NCI-H1092 treated with DMSO at 0.1 percent for 48 hours (cell line): ENCODE results near the gene FHL2.

ENCODE experiments used
- DNase-seq: peaks from one replicate; lab custom pipeline; 2025; lab: John Stamatoyannopoulos, UW

FHL2 gene

DNA sequence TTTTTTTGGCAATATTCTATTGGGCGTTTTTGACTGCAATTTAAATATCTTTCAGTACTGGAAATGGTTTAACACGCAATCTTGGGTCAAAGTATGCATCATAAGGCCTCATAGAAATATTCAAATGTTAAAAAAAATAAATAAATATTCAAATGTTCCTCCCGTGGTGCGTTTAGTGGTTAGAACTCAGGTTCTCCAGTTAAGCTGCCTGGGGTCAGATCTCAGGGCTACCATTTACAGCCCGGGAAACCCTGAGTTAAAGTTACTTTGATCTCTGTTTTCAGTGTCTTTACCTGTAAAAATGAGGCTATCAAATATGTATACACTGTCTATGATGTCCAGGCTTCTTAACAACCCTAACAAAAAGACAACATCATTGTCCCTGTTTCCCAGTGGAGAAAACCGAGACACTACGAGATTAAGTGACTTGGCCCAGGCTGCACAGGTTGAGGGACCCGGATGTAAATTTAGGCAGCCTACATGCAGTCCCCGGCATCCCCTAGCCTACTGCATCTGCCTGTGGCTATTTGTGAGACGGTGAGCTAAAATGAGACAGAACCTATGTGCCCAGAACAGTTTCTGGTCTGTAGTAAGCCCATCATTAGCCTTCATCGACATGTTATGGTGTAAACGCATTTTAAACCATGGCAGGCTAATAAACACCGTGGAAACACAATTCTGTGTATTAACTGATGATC lies 1.7 kb downstream of the FHL2 start:
- DNase-seq: no peak

DNA sequence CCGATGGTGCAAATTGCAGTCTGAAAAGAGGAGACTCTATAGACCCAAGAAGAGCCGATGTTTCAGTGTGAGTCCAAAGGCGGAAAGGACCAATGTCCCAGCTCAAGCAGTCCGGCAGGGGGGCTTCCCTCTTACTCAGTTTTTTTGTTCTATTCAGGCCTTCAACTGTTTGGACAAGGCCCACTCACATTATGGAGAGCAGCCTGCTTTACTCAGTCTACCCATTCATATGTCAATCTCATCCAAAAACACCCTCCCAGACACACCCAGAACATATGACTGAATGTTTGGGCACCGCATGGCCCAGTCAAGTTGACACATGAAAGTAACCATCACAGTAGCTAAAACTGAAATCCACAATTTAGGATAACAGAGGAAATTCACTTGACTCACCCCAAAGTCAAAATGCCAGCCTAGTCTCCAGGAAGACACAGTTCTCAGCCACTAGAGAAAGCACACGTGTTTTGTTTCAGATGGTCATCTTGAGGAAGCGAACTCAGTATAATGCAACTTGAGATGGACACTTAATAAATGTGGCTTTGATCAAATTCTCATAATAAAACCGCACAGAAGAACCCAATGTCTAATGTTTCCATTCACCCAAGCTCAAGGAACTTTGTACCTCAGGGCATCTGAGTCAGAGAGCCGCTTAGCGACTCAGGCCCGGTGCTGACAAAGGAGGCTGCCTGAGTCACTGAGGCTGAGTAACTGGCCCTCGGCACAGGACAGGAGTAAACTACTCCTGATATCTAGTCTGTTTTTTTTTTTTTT lies 2.4 kb downstream of the FHL2 start:
- no peak for DNase-seq

DNA sequence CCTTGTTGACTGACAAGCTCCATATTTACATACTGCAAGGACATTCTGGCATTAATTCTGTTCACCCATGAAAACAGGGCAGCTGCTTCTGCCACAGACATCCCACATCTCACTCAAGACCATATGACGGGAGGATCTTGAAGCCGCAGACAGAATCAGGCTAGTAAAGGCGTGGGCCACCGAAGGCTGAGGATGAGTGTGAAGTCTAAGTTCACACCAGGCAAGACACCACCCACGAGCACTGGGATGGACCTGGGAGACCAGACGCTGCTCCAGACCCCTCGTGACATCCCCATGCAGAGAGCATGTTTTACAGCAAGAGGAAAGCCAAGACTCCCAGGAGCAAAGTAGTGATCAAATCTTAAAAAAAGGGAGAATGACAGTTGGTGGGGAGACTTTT lies 3.2 kb downstream of the FHL2 start:
- DNase-seq: no peak

DNA sequence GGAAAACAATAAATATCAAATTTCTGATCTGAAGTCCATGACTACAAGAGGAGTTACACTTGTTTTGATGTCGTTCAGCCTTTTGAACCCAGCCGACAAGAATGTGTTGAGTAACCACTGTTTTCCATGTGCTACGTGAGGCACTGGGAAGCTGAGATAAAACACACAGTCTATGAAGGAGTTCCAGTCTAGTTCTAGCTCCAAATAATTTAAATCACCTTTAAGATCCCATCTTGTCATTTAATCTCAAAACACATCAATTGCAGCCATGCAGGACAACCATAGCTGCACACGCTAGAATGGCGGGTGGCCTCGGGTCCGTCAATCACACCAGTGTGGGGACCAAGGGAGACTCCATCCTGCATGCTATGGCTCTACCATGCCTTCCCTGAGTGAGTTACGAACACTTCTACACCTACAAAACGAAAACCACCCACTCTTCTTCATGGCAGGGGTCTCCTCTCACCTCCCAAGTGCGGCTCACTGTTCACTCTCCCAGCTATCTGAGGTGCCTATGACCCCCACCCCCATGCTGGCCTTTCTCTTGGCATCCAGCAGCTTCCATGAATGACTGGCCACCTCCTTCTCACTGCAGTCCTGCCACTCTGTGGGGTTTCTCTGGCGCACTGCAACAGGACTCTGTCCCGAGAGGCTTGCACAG lies 3.8 kb downstream of the FHL2 start:
- no peak for DNase-seq

DNA sequence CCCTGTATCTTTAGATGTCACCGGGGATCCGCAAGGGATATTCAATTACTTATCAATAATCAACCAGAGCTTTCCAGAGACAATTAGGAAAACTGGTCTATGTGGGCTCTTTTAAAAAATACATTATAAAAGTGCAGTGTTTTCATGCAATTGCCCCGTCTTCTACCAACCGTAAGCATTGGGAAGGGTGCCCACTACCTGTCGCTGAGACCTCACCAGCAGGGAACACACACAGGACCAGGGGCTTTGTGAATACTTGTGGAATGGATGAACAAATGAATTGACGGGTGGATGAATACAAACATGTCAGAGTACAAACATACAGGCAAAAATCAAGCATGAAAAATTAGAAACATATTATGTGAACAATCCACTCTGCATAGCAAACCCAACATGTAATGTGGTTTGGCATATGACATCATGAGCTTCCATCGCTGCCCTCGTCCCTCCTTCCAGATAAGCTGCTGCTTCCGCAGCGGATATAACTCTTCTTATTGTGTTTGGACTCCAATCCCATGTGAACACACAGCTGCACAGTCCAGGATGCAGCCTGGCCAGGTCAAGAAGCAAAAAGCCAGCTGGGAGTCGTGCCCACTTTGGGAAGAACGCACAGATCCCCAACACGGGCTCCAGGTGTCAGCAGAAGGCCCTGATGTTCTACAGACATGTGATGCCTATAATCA lies 5.3 kb downstream of the FHL2 start:
- no peak for DNase-seq

DNA sequence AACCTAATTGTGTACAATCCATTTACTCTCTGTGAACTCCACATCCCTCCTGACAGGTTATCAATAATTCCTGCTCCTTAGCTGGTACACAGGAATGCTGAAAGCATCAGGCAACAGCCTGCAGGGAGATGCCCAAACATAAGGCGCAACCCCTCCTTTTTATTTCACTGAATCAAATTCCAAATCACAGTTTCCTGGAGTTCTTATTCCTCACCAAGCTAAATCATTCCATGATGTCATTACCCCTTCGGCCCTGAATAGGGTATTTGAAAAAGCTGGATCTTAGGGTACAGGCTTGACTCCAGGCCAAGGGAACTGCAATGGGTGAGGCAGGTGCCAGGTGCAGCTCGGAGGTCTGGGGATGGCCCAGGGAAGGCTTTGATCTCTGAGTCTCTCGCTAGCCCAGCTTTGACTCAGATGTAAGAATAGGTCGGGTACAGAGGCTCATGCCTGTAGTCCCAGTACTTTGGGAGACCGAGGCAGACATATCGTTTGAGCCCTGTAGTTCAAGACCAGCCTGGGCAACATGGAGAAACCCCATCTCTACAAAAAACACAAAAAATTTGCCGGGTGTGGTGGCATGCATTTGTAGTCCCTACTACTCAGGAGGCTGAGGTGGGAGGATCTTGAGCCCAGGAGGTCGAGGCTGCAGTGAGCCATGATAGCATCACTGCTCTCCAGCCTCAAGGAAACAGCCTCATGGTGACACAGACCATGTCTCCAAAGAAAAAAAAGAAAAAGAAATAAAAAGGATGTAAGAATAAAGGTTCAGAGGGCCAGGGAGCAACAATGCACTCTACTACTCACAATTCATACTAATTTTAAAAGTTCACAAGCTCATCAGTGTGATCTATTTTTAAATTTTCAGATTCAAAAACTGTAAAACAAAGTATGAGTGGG lies 6.8 kb downstream of the FHL2 start:
- DNase-seq: no peak

DNA sequence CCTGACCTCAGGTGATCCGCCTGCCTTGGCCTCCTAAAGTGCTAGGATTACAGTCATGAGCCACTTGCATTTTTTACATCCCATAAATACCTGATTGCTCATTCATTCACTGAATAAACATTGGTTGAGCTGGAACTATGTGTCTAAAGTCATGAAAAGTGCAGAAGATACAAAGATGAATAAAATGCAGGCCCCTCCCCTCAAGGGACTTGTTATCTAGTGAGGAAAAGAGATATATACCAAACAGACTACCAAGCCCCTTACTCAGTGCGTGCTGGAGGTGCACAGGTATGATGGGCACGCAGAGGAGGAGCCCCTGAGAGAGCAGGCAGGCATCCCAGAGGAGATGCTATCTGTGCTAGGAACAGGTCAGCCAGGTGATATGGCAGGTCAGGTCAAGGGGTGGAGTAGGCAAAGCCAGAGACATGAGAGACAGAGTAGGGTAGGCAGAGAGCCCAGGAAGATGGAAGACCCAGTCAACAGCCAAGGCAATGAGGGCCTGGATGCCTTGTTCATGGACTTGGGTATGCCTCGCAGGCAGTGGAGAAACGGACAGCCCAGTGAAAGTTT lies 7.7 kb downstream of the FHL2 start:
- no peak for DNase-seq

DNA sequence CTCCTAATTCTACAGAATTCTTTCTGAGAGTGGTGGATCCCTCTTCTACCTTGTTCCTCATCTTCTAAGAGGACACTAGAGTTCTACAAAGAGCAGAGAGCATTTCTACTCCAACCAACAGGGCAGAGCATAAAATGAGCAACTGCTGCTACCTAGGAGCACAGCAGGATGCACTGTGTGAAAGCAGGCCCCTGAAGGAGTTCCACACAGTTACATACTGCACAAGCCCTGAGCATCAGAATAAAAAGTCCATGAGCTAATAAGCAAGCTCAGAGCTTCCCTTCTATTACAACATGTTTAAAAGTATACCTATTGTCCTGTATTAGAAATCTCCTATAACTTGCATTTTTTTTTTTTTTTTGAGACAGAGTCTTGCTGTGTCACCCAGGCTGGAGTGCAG lies 8.4 kb downstream of the FHL2 start:
- DNase-seq: no peak

DNA sequence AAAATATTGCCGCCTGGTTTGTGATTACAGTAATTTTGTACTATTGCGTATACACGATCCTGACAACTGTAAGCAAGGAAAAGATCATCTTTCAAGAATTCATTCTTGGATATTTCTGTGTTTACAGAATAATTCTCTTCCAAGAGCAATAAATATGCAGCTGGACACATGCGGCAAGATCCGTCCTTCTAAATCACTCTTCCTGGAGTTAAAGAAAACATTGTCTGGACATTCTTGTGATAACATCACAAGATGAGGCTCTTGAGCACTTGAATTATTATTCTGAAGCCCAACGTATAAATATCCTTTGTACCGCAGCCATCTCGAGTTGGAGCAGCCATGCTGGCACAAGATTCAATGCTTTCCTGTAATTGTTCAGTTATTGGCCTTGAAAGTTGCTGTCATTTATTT lies 9.9 kb downstream of the FHL2 start:
- no peak for DNase-seq

DNA sequence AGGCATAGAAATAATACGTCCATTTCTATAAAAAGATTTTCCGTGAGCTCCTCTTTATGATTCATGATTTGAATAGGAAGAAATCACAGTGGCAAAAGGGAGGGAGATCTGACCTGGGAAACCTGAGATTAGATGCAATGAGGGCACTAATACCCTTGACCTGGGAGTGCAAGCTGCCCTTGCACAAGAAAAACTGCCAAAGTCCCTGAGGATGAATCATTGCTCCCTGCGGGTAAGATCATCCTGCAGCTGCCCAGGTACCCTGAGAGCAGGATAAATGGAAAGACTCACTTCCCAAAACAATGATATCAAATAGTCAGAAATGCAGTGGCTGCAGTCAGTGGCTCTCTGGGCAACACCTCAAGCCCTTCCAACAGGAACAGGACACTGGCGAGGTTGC lies 11.6 kb downstream of the FHL2 start:
- DNase-seq: no peak

DNA sequence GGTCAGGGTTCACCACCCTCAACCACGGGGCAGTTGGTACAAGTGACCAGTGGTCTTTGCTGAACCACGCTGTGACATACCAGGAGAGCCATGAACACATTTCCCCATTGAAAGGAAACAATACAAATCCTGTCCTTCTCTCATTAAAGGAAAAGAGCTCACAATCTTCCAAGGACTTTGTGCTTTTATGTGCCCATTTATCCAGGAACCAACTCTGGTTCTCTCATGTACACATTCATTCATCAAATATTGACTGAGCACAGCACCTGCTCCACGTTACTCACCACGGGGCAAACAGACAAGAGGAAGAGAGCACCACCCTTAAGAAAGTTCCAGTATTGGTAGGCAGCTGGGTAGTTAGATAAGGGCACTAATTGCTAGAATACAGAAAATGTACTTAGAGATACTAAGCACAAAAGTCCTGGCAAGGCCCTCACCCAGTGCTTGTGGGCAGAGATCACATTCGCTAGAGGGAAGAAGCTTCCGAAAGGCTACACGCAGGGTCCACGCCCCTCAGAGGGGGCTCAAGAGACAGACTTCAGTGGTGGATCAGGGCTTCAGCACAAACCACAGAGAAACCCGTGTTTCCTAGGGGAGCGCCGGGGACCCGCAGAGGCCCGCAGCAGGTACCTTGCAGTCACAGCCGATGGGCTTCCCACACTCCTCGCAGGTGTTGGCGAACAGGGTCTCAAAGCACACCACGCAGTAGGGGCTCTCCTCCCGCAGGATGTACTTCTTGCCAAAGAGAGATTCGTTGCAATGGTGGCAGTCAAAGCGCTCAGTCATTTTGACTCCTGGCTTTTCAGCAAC lies 12.9 kb downstream of the FHL2 start:
- DNase-seq: no peak

DNA sequence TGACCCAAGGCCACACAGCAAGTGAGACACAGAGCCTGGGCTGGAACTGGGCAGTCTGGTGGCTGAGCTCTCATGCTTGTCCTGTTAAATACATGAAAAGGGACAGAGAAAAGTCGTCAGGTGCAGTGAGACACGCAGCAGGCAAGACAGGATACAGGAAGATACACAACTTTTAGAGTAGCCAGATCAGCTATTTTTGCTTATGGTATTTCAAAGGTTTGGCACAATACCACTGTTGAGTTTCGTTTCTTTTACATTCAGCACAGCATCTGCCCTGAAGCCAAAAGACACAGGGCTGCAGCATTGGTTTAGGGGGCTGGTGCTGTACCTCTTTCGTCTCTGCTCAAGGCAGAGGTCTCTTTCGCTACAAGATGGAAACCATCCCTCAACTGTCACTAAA lies 14.0 kb downstream of the FHL2 start:
- no peak for DNase-seq

DNA sequence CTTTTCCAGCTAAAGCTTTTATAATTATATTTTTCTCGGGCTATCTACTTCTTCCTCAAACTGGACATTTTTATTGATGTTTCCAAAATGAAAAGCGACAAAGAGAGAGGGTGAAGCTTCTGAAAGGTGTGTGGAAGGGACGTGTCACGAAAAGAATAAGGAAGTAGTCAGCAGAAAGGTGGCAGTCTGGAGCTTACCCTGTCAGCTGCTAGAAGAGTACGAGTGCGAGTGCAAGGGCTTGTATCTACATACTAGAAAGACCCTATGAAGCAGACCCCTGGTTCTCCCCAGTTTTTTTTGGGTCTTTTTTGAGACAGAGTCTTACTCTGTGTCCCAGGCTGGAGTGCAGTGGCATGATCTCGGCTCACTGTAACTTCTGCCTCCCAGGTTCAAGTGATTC lies 14.6 kb downstream of the FHL2 start:
- DNase-seq: no peak

DNA sequence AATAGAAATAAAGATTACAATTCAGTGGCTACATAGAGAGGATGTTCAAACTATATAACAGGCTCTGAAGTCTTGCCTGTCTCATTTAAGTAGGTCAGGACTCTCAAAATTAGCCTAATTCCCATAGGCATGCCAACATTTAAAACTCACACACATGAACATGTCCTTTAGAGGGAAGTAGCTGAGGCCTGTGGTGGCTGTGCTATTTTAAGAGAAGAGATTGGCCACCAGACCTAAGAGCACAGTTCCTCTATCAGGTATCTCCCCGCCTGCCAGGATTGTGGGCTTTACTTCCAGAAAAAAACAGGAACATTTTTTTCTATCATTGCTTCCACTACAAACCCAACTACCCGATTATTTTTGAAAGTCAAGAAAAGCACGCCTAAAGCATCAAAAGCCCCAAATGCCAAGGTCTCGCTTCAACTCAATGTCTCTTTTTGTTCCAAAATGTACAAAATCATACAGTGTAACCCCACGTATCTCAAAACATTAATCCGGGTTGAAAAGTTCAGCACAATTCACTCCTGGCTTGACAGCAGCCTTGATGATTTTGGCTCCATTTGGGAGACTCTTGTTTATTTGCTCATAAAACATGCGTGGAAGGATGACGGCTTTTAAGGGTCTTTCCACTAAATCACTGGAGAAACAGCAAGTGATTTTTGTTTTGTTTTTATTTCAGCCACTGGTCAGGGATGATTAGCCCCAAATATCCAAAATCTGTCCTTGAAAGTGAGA lies 15.3 kb downstream of the FHL2 start:
- no peak for DNase-seq

DNA sequence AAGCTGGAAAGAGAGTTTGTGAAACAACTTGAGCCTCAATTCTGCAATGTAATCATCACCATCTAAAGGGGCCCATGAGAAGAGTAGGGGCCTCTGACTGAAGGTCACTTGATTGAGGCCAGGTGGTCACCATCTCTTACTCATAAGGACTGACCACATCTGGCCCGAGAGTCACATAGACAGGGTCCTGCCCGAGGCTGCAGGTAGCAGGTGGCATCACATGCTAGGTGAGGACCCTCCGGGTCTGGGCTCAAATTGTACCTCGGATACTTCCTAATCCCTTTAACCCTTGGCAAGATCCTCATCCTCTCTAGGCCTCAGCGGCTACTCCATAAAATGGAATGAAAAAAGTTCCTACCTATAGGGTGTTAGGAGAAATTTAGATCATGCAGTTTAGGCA lies 16.7 kb downstream of the FHL2 start:
- no peak for DNase-seq

DNA sequence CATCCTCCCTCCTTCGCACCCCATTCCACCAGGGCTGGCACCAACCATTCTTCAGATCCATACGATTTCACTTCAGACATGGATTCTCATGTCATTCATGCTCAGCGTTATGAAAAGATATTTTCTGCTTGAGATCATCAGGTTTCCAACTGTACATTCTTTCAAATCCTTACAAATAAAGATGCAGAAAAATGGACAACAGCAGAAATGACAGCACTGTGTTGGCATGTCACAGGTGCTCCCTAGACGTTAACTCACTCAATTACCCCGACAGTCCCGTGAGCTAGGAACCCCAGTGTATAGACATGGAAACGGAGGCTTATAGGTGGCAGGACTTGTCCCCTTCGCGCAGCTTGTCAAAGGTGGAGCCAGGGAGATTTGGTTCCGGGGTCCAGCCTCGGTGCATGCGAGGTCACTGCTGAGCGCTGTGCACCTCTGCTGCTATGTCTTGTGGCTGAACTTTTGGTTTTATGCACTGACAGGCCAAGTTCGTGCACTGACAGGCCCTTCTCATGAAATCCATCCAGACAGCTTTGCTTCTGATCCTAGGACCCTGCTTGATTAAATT lies 17.7 kb downstream of the FHL2 start:
- no peak for DNase-seq

DNA sequence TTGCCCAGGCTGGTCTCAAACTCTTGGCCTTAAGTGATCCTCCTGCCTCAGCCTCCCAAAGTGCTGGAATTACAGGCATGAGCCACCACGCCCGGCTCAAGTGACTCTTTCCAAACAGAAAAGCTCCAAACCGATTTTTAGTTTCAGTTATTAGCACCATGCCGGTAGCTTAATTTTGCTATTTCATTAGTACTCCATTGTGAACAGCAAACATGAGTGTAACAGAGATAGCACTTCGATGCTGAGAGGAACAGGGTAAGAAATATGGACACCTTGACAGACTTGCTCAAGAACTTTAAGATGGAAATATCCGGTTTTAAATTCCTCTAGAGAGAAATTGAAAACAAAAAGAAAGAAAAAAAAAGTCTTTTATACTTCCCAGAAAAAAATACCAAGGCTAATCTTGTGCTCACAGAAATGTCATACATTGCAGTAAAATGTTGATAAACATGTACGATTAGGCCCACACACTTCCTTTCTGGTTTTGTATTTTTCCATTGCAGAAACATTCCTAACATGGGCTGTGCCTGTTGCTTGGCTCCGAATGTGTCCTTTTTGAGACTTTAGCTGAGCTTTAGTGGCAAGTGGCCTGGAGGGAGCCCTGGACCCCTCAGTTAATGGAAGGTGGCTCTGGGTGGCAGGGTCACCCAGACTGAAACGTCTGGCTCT lies 18.3 kb downstream of the FHL2 start:
- DNase-seq: no peak

DNA sequence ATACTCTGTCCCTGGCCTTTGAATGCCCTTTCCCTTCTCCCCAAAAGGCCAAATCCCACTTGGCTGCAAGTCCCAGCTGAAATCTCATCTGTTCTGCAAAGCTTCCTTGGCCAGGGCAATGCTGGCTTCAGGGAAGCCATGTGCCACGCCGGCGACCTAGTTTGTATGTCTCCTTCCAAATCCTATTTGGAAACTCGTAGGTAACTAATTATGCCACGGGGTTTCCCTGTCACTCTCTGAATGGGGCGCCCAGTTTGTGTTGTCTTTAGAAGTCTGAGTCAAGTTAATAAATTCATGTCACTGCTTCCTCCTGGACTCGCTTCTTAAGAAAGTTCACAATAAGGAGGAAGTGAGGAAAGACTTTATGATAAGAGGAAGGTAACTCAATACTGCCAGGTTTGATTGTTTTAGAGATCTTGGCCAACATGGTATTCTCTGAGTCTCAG lies 19.1 kb downstream of the FHL2 start:
- no peak for DNase-seq

DNA sequence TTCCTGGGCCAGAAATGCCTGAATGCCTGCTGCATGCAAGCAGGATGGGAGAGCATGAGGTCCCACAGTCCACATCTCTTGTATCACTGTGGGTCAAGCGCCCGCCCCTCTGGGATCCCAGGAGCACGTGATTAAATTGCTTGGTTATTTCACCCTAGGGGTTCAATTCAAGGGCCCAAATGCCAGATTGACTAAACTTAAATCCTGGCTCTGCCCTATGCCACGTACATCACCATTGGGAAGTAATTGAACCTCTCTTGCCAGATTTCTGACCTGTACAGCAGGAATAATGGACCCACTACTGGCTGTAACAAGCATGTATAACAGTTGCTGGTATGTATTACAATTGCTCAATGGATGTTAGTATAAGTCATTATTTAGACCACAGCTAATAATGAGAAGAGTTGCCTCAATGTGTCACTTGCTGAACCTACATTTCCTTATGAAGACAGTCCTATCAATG lies 19.9 kb downstream of the FHL2 start:
- no peak for DNase-seq
